Gastrocnemius medialis (tissue), 4 donors: ENCODE measurements around the gene CALY. TPM values are rescaled to one million over a fixed set of nuclear protein-coding genes. Genes with fewer than 3 reads are reported as not detected.

Experiments
- ATAC-seq, 2 donors: fragments of 150-250 bp; one replicate each; pipeline ENCODE4 v1.9.1; 2016
- DNase-seq, 2 donors: peaks; one replicate each; pipeline ENCODE4 v3.0.0-alpha.2; 2019
- H3K27ac ChIP-seq, 4 donors: fragments of 200-600 bp; sonication (generic); 1 replicate in 1 of 4; 2 replicates in 3 of 4; pipeline ENCODE4 v1.5.1; 2016 to 2018; ENCODE audit warnings: mild to moderate bottlenecking in 2 of 4, moderate library complexity in 1 of 4
- H3K27me3 ChIP-seq, 3 donors: fragments of 200-600 bp; sonication (generic) in 2 of 3; 1 replicate in 1 of 3; 2 replicates in 2 of 3; pipeline versions ENCODE4 v1.5.1 to v1.6.0; 2016 to 2019; ENCODE audit warnings: mild to moderate bottlenecking in 1 of 3, moderate library complexity in 1 of 3
- H3K36me3 ChIP-seq, 2 donors: fragments of 200-600 bp; sonication (generic) in 1 of 2; one replicate each; pipeline ENCODE4 v1.5.1; 2017 to 2018
- H3K4me1 ChIP-seq, 2 donors: fragments of 200-600 bp; sonication (generic) in 1 of 2; one replicate each; pipeline ENCODE4 v1.5.1; 2016 to 2017; ENCODE audit warnings: mild to moderate bottlenecking in 2 of 2
- H3K4me3 ChIP-seq, 4 donors: fragments of 200-600 bp; sonication (generic) in 3 of 4; 1 replicate in 1 of 4; 2 replicates in 3 of 4; pipeline ENCODE4 v1.5.1; 2016 to 2019; ENCODE audit warnings: mild to moderate bottlenecking in 2 of 4
- H3K9me3 ChIP-seq, 3 donors: fragments of 200-600 bp; sonication (generic) in 2 of 3; 1 replicate in 1 of 3; 2 replicates in 2 of 3; pipeline ENCODE4 v1.5.1; 2016 to 2019
- CTCF ChIP-seq, 5 experiments: fragments of 450-650 bp in 3 of 5; fragments of 200-600 bp in 2 of 5; sonication (generic) in 2 of 5; IDR thresholded peaks in 4 of 5; conservative IDR thresholded peaks in 1 of 5; 1 replicate in 4 of 5; 2 replicates in 1 of 5; pipeline ENCODE4 v1.5.1; 2016 to 2019; ENCODE audit warnings: antibody characterized with exemption in 5 of 5, mild to moderate bottlenecking in 3 of 5, moderate library complexity in 3 of 5
- POLR2A ChIP-seq, 2 donors: fragments of 450-650 bp; IDR thresholded peaks; one replicate each; pipeline ENCODE4 v1.6.1; 2017; ENCODE audit warnings: antibody characterized with exemption in 2 of 2, mild to moderate bottlenecking in 2 of 2, moderate library complexity in 2 of 2
- in situ Hi-C, 4 donors: fragments of 200-750 bp; cut with MboI; loops; one replicate each; pipeline versions ENCODE4 v1.15.0 to v1.8.0; 2017; ENCODE audit warnings: low sequenced_read_pairs in 4 of 4
- intact Hi-C: fragments of 100-400 bp; cut with DNase I; formaldehyde crosslinking; loops from one replicate; pipeline ENCODE4 v1.15.1; 2023; ENCODE audit warnings: low total_unique reads
- total RNA-seq, 4 donors: library from RNA; depleted of rRNA; stranded (reverse); fragments of >200 nt; gene quantifications; one replicate each; pipeline versions ENCODE4 v1.1.0 to v1.2.3, GENCODE V29; 2016

Gene CALY
- total RNA-seq, 4 donors from 2014 or later, result not detected

- in situ Hi-C loops (no loop called here), intact Hi-C loops (loop anchor here (1.0 to 2.0 kb wide), 2 partner anchors 14 to 71 kb away; partner anchors contain the start of genes MTG1, TUBGCP2 and ZNF511)
- no peaks in the 10 kb centered on the region for H3K36me3 ChIP-seq
- ATAC-seq (no peak), DNase-seq (no peak)
- peaks cover 6 to 17% of the 10 kb centered on the region in 2 donors for H3K4me1 ChIP-seq
- no peaks in the 10 kb centered on the region for H3K9me3 ChIP-seq
- no peaks in the 10 kb centered on the region for H3K27me3 ChIP-seq
- peak overlapping the region; percentile 57 to 82 (median 68) for H3K27ac ChIP-seq
- TF ChIP-seq POLR2A (IDR thresholded peaks at IDR 0.05) (no peak), CTCF (IDR thresholded peaks at IDR 0.05 in 4 of 5, conservative IDR thresholded peaks at IDR 0.05 in 1 of 5) (no peak)
- peak overlapping the region; percentile 57 to 93 (median 75) for H3K4me3 ChIP-seq
Observed at GRCh38 chr10:133379801-133380666, 43.3 kb upstream of the CALY start.

- ATAC-seq, result peak; percentile 64 to 67
- intact Hi-C loops, result loop anchor here (1.0 kb wide), 1 partner anchor 15 kb away; the partner anchor contains the start of gene MTG1
- no peaks in the 10 kb centered on the region for H3K36me3 ChIP-seq
- DNase-seq, result peak; percentile 53 to 58
- H3K4me3 ChIP-seq, result peak within 1 kb of the TSS; percentile 93 to 98 (median 96)
- no peak for TF ChIP-seq POLR2A (IDR thresholded peaks at IDR 0.05)
- no peak for TF ChIP-seq CTCF (IDR thresholded peaks at IDR 0.05 in 4 of 5, conservative IDR thresholded peaks at IDR 0.05 in 1 of 5)
- peak within 1 kb of the TSS; percentile 76 to 87 (median 80) for H3K27ac ChIP-seq
- no peaks in the 10 kb centered on the region for H3K27me3 ChIP-seq
- H3K9me3 ChIP-seq, result no peaks in the 10 kb centered on the region
- in situ Hi-C loops, result no loop called here
- H3K4me1 ChIP-seq, result peaks cover 8 to 17% of the 10 kb centered on the region in 2 donors
Observed at GRCh38 chr10:133379152-133379800, 42.6 kb upstream of the CALY start, which contains the start of gene PAOX. PAOX (plus strand) TSS chr10:133379262; CDS start chr10:133379317, 55 bp downstream.

- intact Hi-C loops (loop anchor here (1.0 kb wide), 1 partner anchor 16 kb away; the partner anchor contains the start of gene MTG1), in situ Hi-C loops (no loop called here)
- H3K4me3 ChIP-seq, result peak overlapping the region; percentile 93 to 98 (median 96)
- ATAC-seq, result peak; percentile 67 to 70
- no peaks in the 10 kb centered on the region for H3K36me3 ChIP-seq
- DNase-seq, result peak in 1 of 2 donors; percentile 41
- peak; percentile 20 to 35 for TF ChIP-seq POLR2A (IDR thresholded peaks at IDR 0.05)
- TF ChIP-seq CTCF (IDR thresholded peaks at IDR 0.05 in 4 of 5, conservative IDR thresholded peaks at IDR 0.05 in 1 of 5), result no peak
- peak overlapping the region; percentile 76 to 87 (median 80) for H3K27ac ChIP-seq
- peaks cover 14 to 17% of the 10 kb centered on the region in 2 donors for H3K4me1 ChIP-seq
- H3K27me3 ChIP-seq, result no peaks in the 10 kb centered on the region
- H3K9me3 ChIP-seq, result no peaks in the 10 kb centered on the region
Observed at GRCh38 chr10:133378251-133379096, 41.8 kb upstream of the CALY start.

GRCh38 chr10:133377818-133378250 lies 41.1 kb upstream of the CALY start:
- in situ Hi-C loops, result no loop called here
- TF ChIP-seq CTCF (IDR thresholded peaks at IDR 0.05 in 4 of 5, conservative IDR thresholded peaks at IDR 0.05 in 1 of 5) (no peak), POLR2A (IDR thresholded peaks at IDR 0.05) (no peak)
- Histone ChIP-seq H3K36me3 (no peaks in the 10 kb centered on the region), H3K4me3 (peak overlapping the region; percentile 93 to 98 (median 96)), H3K9me3 (no peaks in the 10 kb centered on the region), H3K4me1 (peaks cover 14 to 17% of the 10 kb centered on the region in 2 donors), H3K27me3 (no peaks in the 10 kb centered on the region), H3K27ac (peak overlapping the region; percentile 76 to 87 (median 80))
- ATAC-seq (no peak), DNase-seq (no peak)
- intact Hi-C loops, result no loop called here
